Measurements from ENCODE around the gene STEAP2. TPM values are rescaled to one million over a fixed set of nuclear protein-coding genes. Genes with fewer than 3 reads are reported as not detected.

The STEAP2 gene
- total RNA-seq, 1 experiment from 2014 or later = 17.0 TPM

- no peak for TF ChIP-seq STAT6 (CRISPR knock-in tag; conservative IDR thresholded peaks at IDR 0.05; ENCODE audit: low read depth)
- no peak for TF ChIP-seq TCF7 (CRISPR knock-in tag; IDR thresholded peaks at IDR 0.05; ENCODE audit: low read depth)
- no peak for TF ChIP-seq ZNF396 (CRISPR knock-in tag; IDR thresholded peaks at IDR 0.05; ENCODE audit: borderline replicate concordance)
- no peak for TF ChIP-seq SMAD4 (CRISPR knock-in tag; IDR thresholded peaks at IDR 0.05)
- peak; percentile 81 for TF ChIP-seq CREM (CRISPR knock-in tag; IDR thresholded peaks at IDR 0.05)
- TF ChIP-seq ZNF423 (CRISPR knock-in tag; IDR thresholded peaks at IDR 0.05) = no peak
- peak; percentile 55 for TF ChIP-seq MAX (CRISPR knock-in tag; IDR thresholded peaks at IDR 0.05)
- TF ChIP-seq ZNF232 (CRISPR knock-in tag; IDR thresholded peaks at IDR 0.05) = 0 out of 2 replicates have a peak, but pooled peaks have one; percentile 69
- no peak for TF ChIP-seq TP53 (CRISPR knock-in tag; IDR thresholded peaks at IDR 0.05)
- no peak for TF ChIP-seq ATF3 (CRISPR knock-in tag; conservative IDR thresholded peaks at IDR 0.05)
- no peak for TF ChIP-seq AFF4 (CRISPR knock-in tag; IDR thresholded peaks at IDR 0.05; ENCODE audit: borderline replicate concordance)
- TF ChIP-seq JUN (CRISPR knock-in tag; IDR thresholded peaks at IDR 0.05) = no peak
- TF ChIP-seq FOXJ3 (CRISPR knock-in tag; IDR thresholded peaks at IDR 0.05; ENCODE audit: borderline replicate concordance) = no peak
- TF ChIP-seq HMGXB4 (CRISPR knock-in tag; IDR thresholded peaks at IDR 0.05) = peak; percentile 82; the same call in 1 of the 2 replicates
- 0 out of 2 replicates have a peak, but pooled peaks have one; percentile 39 for TF ChIP-seq ATF1 (CRISPR knock-in tag; IDR thresholded peaks at IDR 0.05)
- peak; percentile 74; the same call in 1 of the 2 replicates for TF ChIP-seq TEAD1 (CRISPR knock-in tag; IDR thresholded peaks at IDR 0.05)
- no peak for TF ChIP-seq USF2 (CRISPR knock-in tag; IDR thresholded peaks at IDR 0.05)
- no peak for TF ChIP-seq ZNF317 (CRISPR knock-in tag; IDR thresholded peaks at IDR 0.05; ENCODE audit: borderline replicate concordance, low read depth)
- TF ChIP-seq SP1 (CRISPR knock-in tag; conservative IDR thresholded peaks at IDR 0.05) = peak; percentile 97
- 0 out of 2 replicates have a peak, but pooled peaks have one; percentile 5 for TF ChIP-seq NFYB (CRISPR knock-in tag; conservative IDR thresholded peaks at IDR 0.05; ENCODE audit: low read depth)
Measured at GRCh38 chr7:90244909-90245851, 33.6 kb downstream of the STEAP2 start, which contains the start of gene CFAP69 (continued).
